Measurements from ENCODE around the gene ITPKB.
"Not testable (repeated sequence)": the region's sequence is repeated elsewhere in the genome, so short reads cannot be mapped to it uniquely, and the experiment has no call there.

The ITPKB gene

GRCh38 chr1:226606311-226607267, 132.5 kb downstream of the ITPKB start:
- in situ Hi-C loops (cut with HindIII; ENCODE audit: low sequenced_read_pairs): loop anchor here (10.0 kb wide), 1 partner anchor 62 kb away; the partner anchor contains the start of gene STUM

- in situ Hi-C loops (cut with HindIII; ENCODE audit: low sequenced_read_pairs): loop anchor here (10.0 kb wide), 1 partner anchor 61 kb away; the partner anchor contains the start of gene STUM
Observed at GRCh38 chr1:226605318-226605950, 133.6 kb downstream of the ITPKB start.

DNA sequence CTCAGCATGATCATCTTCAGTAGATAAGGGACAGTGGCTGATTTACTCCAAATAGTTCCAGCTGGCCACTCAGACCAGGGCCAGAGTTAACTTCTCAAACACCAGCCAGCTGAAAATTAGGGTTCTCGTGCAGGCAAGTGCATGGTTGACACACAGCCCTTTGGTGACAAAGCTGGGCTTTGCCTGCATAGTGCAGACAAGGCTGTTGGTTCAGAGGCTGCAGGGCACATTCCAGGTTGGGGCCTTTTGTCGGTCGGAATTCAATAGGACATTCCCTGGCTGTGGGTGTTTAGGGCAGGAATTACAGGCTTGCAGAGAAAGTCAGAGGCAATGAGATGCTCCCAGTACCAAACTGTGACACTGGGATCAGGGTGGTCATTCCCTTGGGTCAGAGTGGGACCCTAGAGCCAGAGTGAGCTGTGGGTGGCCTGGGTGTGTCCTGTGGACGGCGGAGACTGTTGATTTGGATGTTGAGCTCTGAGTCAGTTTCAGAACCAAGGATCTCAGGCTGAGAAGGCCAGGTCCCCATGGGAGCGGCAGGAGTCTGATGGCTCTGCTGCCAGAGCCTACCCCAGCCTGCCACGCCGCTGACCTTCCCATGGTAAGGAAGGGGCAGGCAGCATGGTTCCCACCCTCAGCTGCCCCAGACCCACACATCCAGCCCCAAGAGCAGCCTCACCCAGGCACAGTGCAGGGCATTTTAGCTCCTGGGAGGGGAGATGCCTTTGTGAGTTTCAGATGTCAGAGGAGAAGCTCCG, 134.3 kb downstream of the ITPKB start:
- in situ Hi-C loops (cut with HindIII; ENCODE audit: low sequenced_read_pairs): loop anchor here (10.0 kb wide), 1 partner anchor 60 kb away; the partner anchor contains the start of gene STUM

DNA sequence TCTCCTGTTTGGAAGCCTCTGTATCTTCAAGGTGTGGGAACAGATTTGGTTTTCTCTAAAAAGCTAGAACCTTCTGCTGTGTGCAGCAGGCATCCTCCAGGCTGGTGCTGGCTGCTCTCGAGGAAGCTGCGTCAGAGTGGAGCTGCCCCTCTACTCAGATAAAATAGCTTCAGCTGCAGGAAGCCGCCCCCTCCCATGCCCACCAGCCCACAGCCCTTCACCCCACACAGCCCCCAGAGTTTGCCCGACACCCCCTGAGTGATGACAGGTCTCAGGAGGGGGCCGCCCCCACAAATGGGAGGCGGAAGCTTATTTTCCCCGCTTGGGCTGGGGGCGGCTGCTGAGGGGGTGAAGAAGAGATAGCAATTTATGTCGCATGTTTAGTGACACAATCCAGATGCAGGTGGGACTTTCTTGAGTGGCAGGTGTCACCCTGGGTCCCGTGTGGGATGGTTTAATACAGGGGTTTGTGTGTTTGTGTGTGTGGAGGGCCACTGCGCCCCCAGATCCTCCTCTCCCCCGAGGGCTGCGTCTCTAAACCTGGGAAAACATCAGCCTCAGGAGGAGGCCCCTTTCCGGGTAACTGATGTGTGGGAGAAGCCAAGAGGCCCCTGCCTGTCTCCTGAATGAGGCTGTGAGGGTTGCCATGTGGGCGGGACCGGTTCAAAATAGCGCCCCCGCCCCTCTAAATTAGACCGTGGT, 135.1 kb downstream of the ITPKB start:
- in situ Hi-C loops (cut with HindIII; ENCODE audit: low sequenced_read_pairs): loop anchor here (10.0 kb wide), 1 partner anchor 59 kb away; the partner anchor contains the start of gene STUM

DNA sequence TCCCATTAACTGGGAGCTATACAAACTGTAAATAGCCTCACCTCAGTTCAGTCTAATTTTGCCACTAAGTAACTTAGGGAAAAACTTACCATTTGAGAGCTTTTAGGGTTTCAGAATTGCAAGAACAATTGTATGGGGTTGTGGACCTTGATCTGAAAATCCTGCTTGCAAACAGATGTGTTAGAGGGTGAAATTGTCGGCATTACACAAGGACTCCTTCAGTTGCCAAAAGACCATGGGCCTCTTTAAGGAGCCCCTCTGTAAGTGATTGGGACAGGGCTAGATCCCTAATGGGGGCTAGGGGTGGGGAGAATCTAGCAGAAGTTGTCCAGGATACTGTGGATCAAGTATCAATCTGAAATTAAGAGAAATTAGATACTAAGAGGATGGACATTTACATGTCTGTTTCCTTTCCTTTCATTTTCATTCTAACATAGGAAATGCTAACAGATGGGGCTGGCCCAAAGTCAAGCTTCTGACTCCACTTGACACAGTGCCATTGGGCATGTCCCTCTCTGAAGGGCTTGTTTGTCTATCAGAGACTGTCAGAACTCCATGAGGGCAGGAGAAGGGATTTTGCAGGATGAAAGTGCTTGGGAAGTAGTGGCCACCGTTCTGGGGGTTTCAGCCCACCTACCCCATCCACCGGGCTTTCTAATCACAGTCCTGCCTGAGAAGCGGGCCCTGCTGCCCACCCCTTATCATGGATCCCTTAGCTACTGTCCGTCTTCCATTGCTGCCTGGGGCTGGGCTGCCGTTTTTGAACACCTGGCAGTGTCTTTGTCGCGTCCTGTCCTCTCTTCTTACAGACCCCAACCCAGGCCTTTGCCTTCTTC, 135.8 kb downstream of the ITPKB start:
- in situ Hi-C loops (cut with HindIII; ENCODE audit: low sequenced_read_pairs): loop anchor here (10.0 kb wide), 1 partner anchor 58 kb away; the partner anchor contains the start of gene STUM

- in situ Hi-C loops (cut with HindIII; ENCODE audit: low sequenced_read_pairs): loop anchor here (10.0 kb wide), 1 partner anchor 58 kb away; the partner anchor contains the start of gene STUM
Observed at GRCh38 chr1:226602186-226603021, 136.7 kb downstream of the ITPKB start.

GRCh38 chr1:226601456-226601855, 137.6 kb downstream of the ITPKB start:
- in situ Hi-C loops (cut with HindIII; ENCODE audit: low sequenced_read_pairs): loop anchor here (10.0 kb wide), 1 partner anchor 57 kb away; the partner anchor contains the start of gene STUM

GRCh38 chr1:226600254-226600653, 138.8 kb downstream of the ITPKB start:
- in situ Hi-C loops (cut with HindIII; ENCODE audit: low sequenced_read_pairs): loop anchor here (10.0 kb wide), 1 partner anchor 55 kb away; the partner anchor contains the start of gene STUM

GRCh38 chr1:226599636-226600238, 139.3 kb downstream of the ITPKB start:
- in situ Hi-C loops (cut with HindIII; ENCODE audit: low sequenced_read_pairs): loop anchor here (10.0 kb wide), 1 partner anchor 55 kb away; the partner anchor contains the start of gene STUM

- in situ Hi-C loops (cut with HindIII; ENCODE audit: low sequenced_read_pairs): not testable (repeated sequence)
Observed at GRCh38 chr1:226598955-226599354, 140.1 kb downstream of the ITPKB start.

GRCh38 chr1:226598455-226598849, 140.6 kb downstream of the ITPKB start:
- in situ Hi-C loops (cut with HindIII; ENCODE audit: low sequenced_read_pairs): no loop called here

DNA sequence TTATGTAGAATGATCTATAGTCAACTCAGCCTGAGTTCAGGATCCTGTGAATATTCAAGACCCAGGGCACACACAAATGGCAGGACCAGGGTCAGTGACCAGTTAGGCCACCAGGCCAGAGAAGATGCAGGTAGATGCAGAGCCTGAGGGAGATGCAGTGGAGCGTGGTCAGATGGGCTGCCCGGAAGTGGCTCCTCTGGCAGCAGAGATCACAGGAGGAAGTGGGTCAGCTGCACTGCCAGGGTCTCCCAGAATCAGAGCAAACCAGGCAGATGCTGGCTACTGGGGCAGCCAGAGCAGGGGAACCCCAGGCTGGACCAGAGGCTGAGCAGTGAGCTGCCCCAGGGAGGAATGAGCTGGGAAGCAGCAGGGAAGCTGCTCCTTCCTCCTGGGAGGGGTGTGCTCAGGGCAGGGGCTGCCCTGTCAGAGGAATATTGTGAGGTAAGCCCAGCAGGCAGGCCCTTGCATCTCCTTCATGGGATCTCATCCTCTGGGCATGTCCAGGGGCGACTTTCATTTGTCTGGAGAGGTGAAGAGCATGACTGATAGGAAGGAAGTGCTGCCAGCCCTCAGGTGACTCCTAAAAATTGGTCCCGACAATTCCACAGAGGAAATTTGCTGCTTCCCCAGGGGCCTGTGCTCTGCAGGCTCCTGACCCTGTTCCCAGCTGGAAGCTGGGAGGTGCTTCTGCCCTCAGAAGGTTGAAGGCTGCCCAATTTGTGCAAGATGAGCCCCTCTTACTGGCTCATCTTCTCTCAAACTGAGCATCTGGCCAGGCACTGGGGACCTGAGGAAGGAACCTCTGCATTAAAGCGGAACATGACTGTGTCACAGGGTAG, 141.2 kb downstream of the ITPKB start:
- in situ Hi-C loops (cut with HindIII; ENCODE audit: low sequenced_read_pairs): no loop called here

DNA sequence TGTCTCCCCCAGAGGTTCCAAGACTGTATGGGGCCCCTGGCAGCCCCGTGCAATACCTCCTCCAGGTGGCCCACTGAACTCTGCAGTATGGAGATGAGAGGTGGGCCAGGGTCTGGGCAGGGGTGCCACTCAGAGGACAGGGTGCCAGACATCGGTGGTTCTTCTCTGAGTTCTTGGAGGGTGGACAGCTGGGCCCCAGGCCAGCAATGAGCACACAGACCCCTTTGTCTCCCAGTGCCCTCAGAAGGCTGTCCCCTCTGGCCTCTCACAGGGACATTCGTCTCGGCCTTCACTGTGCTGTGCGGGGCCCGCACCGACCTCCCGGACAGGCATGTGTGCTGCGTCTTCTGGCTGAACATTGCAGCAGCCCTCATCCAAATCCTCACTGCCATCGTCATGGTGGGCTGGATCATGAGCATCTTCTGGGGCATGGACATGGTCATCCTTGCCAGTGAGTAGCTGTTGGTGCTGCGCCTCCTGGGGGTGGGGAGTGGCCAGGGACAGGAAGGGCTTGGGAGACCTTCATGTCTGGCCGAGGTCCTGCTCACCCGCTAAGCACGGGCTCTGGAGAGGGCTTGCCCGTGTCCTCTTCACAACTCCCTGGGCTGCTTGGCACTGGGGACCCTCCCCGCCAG, 142.4 kb downstream of the ITPKB start:
- in situ Hi-C loops (cut with HindIII; ENCODE audit: low sequenced_read_pairs): no loop called here

- in situ Hi-C loops (cut with HindIII; ENCODE audit: low sequenced_read_pairs): no loop called here
Observed at GRCh38 chr1:226593541-226593940, 145.5 kb downstream of the ITPKB start.

DNA sequence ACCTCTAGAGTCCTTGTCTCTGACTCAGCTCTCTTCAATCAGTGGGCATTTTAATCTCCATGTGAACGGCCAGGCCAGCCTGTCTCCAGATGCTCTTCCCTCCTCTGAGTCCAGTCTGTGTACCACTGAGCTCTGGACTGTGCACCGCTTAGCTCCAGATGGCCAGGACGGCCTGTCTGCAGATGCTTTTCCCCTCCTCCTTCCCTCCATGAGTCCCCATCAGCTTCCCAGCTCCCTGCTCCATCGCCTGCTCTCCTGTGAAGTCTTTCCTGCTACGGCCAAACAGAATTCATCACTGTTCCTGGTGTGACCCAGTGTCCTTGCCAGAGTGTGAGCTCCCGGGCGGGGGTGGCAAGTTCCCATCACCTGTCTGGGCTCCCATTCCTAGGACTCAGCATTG, 148.5 kb downstream of the ITPKB start:
- in situ Hi-C loops (cut with HindIII; ENCODE audit: low sequenced_read_pairs): no loop called here

DNA sequence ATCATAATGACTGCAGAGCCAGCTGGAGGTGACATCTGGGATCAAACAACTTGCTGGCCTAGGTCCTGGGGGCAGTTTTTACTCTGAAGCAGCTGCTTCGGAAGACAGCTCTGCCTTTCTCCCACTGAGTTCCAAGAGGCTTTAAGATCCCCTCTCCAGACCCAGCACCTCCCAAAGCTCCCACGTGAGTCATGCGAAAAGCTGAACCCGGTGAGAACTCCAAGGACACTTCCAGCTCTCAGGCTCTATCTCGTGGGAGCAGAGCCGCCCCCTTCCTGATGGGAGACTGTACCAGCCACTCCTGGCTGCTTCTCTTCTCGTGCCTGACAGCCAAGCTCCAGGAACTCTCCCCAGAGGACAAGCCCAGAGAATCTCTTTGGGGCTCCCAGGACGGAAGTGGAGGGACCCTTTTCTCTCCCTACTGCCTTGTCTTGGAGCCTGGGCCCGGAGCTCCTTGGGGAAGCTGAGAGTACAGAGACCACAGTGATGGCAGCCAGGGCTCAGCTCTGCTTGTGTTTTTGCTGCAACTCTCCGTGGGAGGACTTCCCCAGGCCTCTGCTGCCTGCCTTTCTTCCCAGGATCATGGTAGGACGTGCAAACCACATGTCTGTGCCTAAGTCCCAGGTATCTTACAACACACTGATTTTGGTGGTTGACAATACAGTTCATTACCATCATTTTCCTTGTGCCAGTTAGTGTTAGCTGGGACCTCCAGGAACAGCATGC, 149.9 kb downstream of the ITPKB start:
- in situ Hi-C loops (cut with HindIII; ENCODE audit: low sequenced_read_pairs): no loop called here

Data from DLD1 (cell line).